Hepatocyte (in vitro differentiated cells): ENCODE results near the gene IFI6. TPM values are rescaled to one million over a fixed set of nuclear protein-coding genes. Genes with fewer than 3 reads are reported as not detected.
"Not testable (repeated sequence)": the region's sequence is repeated elsewhere in the genome, so short reads cannot be mapped to it uniquely, and the experiment has no call there.

Experiments
- DNase-seq: peaks from one replicate; pipeline ENCODE4 v3.0.0-alpha.2; 2016; ENCODE audit warnings: low spot score
- H2AFZ ChIP-seq: fragments of 200-600 bp; sonication (generic); 2 replicates; pipeline ENCODE4 v1.6.0; 2016; ENCODE audit warnings: antibody characterized with exemption, mild to moderate bottlenecking
- H3K27ac ChIP-seq: fragments of 200-600 bp; sonication (generic); 2 replicates; pipeline ENCODE4 v1.5.1; 2016; ENCODE audit warnings: mild to moderate bottlenecking
- H3K27me3 ChIP-seq: fragments of 200-600 bp; sonication (generic); 2 replicates; pipeline ENCODE4 v1.6.1; 2016
- H3K36me3 ChIP-seq: fragments of 200-600 bp; sonication (generic); replicated peaks from 2 replicates; pipeline ENCODE4 v1.5.1; 2016; ENCODE audit warnings: low read depth; ENCODE audit not compliant: insufficient read depth
- H3K4me1 ChIP-seq: fragments of 200-600 bp; sonication (generic); 2 replicates; pipeline ENCODE4 v1.5.1; 2016; ENCODE audit warnings: mild to moderate bottlenecking, moderate library complexity; ENCODE audit not compliant: insufficient read depth
- H3K4me2 ChIP-seq: fragments of 200-600 bp; sonication (generic); 2 replicates; pipeline ENCODE4 v1.6.0; 2016
- H3K4me3 ChIP-seq: fragments of 200-600 bp; sonication (generic); 2 replicates; pipeline ENCODE4 v1.5.1; 2016; ENCODE audit warnings: mild to moderate bottlenecking
- H3K79me2 ChIP-seq: fragments of 200-600 bp; sonication (generic); 2 replicates; pipeline ENCODE4 v1.6.0; 2017; ENCODE audit warnings: mild to moderate bottlenecking
- H3K9me2 ChIP-seq: fragments of 200-600 bp; sonication (generic); replicated peaks from 2 replicates; pipeline ENCODE4 v1.6.0; 2017; ENCODE audit warnings: mild to moderate bottlenecking; ENCODE audit not compliant: insufficient read depth
- H3K9me3 ChIP-seq: fragments of 200-600 bp; sonication (generic); 2 replicates; pipeline ENCODE4 v1.5.1; 2016; ENCODE audit warnings: low read depth, mild to moderate bottlenecking
- H4K20me1 ChIP-seq: fragments of 200-600 bp; sonication (generic); 2 replicates; pipeline ENCODE4 v1.6.0; 2016; ENCODE audit warnings: mild to moderate bottlenecking; ENCODE audit not compliant: insufficient read depth, poor library complexity, severe bottlenecking
- CTCF ChIP-seq: fragments of 200-600 bp; sonication (generic); IDR thresholded peaks from 2 replicates; pipeline ENCODE4 v1.5.1; 2016; ENCODE audit warnings: antibody characterized with exemption, mild to moderate bottlenecking; ENCODE audit not compliant: poor library complexity
- EZH2 ChIP-seq: fragments of 200-600 bp; sonication (generic); IDR thresholded peaks from 2 replicates; pipeline ENCODE4 v1.6.1; 2016; ENCODE audit warnings: antibody characterized with exemption, mild to moderate bottlenecking, borderline replicate concordance
- EZH2phosphoT487 ChIP-seq: fragments of 200-600 bp; sonication (generic); IDR thresholded peaks from one replicate; pipeline ENCODE4 v1.6.1; 2018; ENCODE audit warnings: antibody characterized with exemption, mild to moderate bottlenecking, low read depth, moderate library complexity; ENCODE audit not compliant: unreplicated experiment, severe bottlenecking
- WGBS: methylation state at CpG from one replicate; pipeline ENCODE4 v1.1.6; 2016; ENCODE audit warnings: low lambda C conversion rate; ENCODE audit errors: missing lambda C conversion rate; 5-methylcytosine and 5-hydroxymethylcytosine counted together
- polyA plus RNA-seq: library from polyadenylated mRNA; unstranded; fragments of >200 nt; fragmentation: Nextera tagmentation; extraction: Ambion mirVana; gene quantifications from 2 replicates; pipeline ENCODE4 v1.2.1, GENCODE V29; 2016
- total RNA-seq: library from RNA; depleted of rRNA; stranded (reverse); fragments of >200 nt; gene quantifications from 2 replicates; pipeline ENCODE4 v1.2.3, GENCODE V29; 2014

The IFI6 gene
- total and polyA plus RNA-seq, 2 experiments from 2014 or later: 114 to 194 TPM

GRCh38 chr1:27630859-27631491 is 41.0 kb downstream of the IFI6 start:
- H3K36me3 ChIP-seq: no peaks in the 10 kb centered on the region
- H3K79me2 ChIP-seq: no peaks in the 10 kb centered on the region
- H3K27ac ChIP-seq: no peak overlapping the region
- H3K9me3 ChIP-seq: no peaks in the 10 kb centered on the region
- H3K9me2 ChIP-seq: no peaks in the 10 kb centered on the region
- no peak for DNase-seq
- no peak overlapping the region for H2AFZ ChIP-seq
- no peak overlapping the region for H3K4me3 ChIP-seq
- WGBS: 77% methylated on average over 4 of the region's 5 CpGs
- H3K4me1 ChIP-seq: no peaks in the 10 kb centered on the region
- TF ChIP-seq CTCF (no peak), EZH2phosphoT487 (no peak), EZH2 (no peak)
- H3K4me2 ChIP-seq: no peak overlapping the region
- H3K27me3 ChIP-seq: peaks cover 24% of the 10 kb centered on the region
- no peaks in the 10 kb centered on the region for H4K20me1 ChIP-seq

- no peaks in the 10 kb centered on the region for H3K9me3 ChIP-seq
- 45% methylated on average over 3 of the region's 3 CpGs for WGBS
- no peak overlapping the region for H3K4me3 ChIP-seq
- no peaks in the 10 kb centered on the region for H3K36me3 ChIP-seq
- H2AFZ ChIP-seq: no peak overlapping the region
- H3K79me2 ChIP-seq: no peaks in the 10 kb centered on the region
- no peaks in the 10 kb centered on the region for H3K9me2 ChIP-seq
- no peak overlapping the region for H3K4me2 ChIP-seq
- H3K4me1 ChIP-seq: no peaks in the 10 kb centered on the region
- TF ChIP-seq EZH2: no peak
- TF ChIP-seq EZH2phosphoT487: no peak
- TF ChIP-seq CTCF: no peak
- H4K20me1 ChIP-seq: no peaks in the 10 kb centered on the region
- no peak for DNase-seq
- H3K27ac ChIP-seq: no peak overlapping the region
- peaks cover 13% of the 10 kb centered on the region for H3K27me3 ChIP-seq
Measured at GRCh38 chr1:27628712-27629111, 43.3 kb downstream of the IFI6 start.

GRCh38 chr1:27627733-27628132 is 44.3 kb downstream of the IFI6 start:
- H3K27me3 ChIP-seq, H3K79me2 ChIP-seq, H3K36me3 ChIP-seq, H4K20me1 ChIP-seq, H3K4me1 ChIP-seq, DNase-seq, H2AFZ ChIP-seq, H3K4me3 ChIP-seq, H3K4me2 ChIP-seq, H3K9me3 ChIP-seq, H3K27ac ChIP-seq, H3K9me2 ChIP-seq: not testable (repeated sequence)
- 97% methylated on average over 4 of the region's 4 CpGs for WGBS

- H3K27ac ChIP-seq: no peak overlapping the region
- no peak overlapping the region for H3K4me3 ChIP-seq
- peaks cover 5% of the 10 kb centered on the region for H3K27me3 ChIP-seq
- H3K4me2 ChIP-seq: no peak overlapping the region
- H2AFZ ChIP-seq: no peak overlapping the region
- no peaks in the 10 kb centered on the region for H3K4me1 ChIP-seq
- DNase-seq: no peak
- no peak for TF ChIP-seq EZH2phosphoT487
- TF ChIP-seq EZH2: no peak
- no peak for TF ChIP-seq CTCF
- no peaks in the 10 kb centered on the region for H3K79me2 ChIP-seq
- H4K20me1 ChIP-seq: no peaks in the 10 kb centered on the region
- H3K36me3 ChIP-seq: no peaks in the 10 kb centered on the region
- WGBS: 93% methylated on average over 5 of the region's 5 CpGs
- H3K9me3 ChIP-seq: no peaks in the 10 kb centered on the region
- no peaks in the 10 kb centered on the region for H3K9me2 ChIP-seq
Measured at GRCh38 chr1:27627061-27627460, 44.9 kb downstream of the IFI6 start.
